NCI-H2029 (cell line): ENCODE data around the gene FYN.

ENCODE experiments used
- DNase-seq: peaks from one replicate; lab custom pipeline; 2025; lab: John Stamatoyannopoulos, UW

Gene FYN

DNA sequence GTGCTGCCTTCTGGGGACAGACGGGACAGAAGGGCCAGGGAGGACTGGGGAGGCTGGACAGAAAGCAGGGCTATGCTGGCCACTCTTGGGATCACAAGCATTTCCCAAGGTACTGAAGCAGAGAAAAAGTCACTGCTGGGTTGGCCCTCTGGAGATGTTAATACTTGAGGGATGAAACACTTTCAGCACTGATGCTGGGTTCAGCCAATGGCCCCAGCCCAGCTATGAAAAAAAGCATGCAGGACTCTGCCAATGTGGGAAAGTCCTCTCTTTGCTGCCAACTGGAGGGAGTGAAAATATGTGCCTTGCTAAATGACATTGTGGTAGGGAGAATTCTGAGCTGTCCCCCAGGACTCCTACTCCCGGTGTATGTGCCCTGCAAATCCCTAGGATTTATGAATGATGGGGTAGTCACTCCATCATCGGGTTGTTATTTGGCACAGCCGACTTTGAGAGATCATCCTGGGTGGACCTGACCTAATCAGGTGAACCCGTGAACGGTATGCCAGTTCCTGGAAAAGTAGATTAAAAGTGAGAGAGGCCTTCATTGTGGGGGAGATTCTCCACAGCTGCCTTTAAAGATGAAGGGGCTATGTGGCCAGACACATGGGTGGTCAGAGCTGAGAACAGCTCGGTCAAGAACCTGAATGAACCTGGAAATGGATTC, 147.7 kb downstream of the FYN start:
- no peak for DNase-seq

DNA sequence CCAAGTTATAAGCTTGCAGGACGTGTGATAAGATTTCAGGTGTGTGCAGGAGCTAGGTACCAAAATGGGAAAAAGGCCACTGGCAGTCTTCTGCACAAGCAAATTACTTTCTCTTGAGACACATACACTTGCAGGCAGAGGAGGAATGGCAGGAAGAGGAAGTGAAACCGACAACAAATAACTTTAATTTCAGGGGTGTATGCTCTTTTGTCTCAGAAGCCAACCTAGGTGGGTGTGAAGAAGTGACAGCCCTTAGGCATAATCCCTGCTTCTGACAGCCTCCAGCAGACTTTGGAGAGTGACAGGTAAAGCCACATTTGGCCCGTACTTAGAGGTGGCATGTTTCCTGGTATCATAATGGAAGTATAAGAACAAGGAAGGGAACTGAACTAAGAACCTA, 148.7 kb downstream of the FYN start:
- no peak for DNase-seq

DNA sequence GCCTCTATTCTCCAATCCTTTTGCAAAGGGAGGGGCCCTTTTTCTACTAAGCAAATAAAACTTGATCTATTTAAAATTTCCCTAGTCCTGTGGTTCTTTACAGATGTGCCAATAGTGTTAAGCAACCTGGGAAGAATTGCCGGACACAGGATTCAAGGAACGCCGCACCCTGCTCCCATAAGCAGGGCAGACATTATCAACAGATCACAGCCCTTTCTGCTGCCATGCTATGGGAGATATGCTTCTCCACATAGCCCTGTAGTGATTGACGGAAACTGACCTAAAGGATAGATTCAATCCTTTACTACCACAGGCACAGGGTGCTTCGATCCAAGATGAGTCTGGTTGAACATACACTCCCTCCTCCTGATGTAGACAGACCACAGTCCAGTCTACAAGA, 149.2 kb downstream of the FYN start:
- DNase-seq, result no peak

DNA sequence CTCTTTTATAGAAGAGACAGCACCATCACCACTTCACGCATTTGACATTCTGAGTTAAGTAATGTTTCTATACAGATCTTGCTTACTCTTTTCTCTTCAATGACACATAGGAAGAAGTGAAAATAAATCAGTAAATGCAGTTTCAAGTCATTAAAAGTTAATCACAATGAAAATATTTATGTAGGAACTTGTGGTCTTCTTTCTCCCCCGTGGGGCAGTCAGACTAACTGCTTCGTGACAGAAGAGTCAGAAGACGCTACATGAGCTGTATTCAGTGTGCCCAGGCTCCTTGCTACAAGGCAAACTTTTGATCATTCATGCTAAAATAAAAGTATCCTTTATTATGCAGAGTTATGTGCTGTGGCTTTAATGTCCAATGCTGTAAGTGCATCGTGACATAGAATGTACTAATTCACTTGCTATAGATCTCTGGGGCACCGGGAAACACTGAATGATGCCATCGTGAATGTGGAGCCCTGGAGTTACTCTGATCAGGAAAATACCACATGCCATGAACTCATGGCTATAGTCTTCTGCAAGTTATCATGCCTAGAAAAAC, 149.8 kb downstream of the FYN start:
- no peak for DNase-seq

DNA sequence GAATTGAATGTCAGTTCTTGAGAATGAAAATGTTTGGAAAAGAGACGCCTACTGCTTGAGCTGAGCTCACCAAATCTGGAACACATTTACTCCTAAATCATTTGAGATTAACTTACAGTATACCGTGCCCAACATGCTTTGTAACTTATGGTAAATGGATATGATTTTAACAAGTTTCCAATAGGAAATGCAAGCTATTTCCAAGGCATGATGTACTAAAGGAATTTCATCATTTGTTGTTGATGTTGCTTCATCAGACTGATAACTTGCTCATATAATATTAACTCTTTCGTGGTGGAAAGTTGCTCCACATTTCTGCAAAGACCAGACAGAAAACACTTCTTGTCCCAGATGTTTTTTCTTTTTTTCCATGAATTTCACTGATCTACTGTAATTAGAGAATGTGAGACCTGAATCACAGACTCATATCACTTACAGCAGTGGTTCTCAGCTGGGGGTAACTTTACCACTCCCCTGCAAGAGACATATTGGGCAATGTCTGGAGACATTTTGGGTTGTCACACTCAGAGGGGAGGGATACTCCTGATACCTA, 151.0 kb downstream of the FYN start:
- no peak for DNase-seq

DNA sequence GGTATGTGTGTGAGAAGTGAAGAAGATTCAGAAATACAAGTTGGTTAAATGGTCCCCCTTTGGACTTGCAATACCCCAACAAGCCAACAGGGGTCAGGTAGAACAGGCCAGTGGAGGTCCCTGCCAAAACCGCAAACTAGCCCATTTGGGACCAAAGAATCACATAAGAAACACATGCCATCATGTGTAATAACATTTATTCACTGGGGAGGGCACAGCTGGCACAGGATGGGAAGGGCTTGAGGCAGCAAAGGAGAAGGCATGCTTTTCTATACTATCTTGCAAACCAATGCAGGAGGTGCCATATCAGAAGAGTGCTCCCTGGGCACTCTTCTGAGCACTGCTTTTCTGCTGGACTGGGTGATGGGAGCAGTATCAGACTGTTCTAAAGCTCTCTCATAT, 151.5 kb downstream of the FYN start:
- DNase-seq, result no peak

DNA sequence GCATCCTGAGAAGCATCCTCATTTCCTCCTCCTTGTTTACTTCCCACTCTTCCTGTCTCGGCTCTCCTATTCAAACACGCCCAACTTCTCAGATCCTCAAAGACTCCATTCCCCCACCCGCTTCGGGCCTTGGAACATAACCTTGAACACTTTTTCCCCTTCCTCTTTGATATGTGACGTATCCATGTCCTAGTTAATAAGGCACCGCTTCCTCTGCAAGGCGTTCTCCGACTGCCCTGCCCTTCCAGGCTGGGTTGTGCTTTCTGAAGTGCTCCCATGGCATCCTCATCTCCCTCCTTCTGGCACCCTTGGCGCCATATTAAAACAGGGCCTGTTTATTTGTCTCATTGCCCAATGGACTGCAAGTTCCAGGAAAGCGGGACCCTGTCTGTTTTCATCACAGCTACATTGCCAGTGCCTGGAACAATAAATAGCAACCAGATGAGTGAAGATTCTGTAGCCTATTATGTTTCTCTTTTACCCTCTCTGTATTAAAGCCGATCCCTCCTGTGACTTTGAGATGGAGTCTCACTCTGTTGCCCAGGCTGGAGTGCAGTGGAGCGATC, 152.2 kb downstream of the FYN start:
- DNase-seq, result no peak

DNA sequence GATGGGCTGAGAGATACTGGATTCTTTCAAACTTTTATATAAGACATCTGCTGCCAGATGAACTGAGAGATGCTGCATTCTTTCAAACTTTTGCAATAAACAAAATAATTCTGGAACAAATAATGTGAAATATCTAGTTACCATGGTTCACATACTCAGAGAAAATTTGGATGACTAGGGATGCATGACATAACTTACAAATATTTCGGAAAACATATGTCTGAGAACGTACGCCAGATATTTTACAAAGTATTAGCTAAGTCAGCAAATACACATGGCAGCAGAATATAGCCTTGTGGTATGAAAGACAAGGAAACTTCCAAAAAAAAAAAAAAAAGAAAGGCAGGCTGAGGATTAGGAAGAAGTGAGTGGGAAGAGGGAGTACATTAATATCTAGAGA, 154.3 kb downstream of the FYN start:
- DNase-seq, result no peak

DNA sequence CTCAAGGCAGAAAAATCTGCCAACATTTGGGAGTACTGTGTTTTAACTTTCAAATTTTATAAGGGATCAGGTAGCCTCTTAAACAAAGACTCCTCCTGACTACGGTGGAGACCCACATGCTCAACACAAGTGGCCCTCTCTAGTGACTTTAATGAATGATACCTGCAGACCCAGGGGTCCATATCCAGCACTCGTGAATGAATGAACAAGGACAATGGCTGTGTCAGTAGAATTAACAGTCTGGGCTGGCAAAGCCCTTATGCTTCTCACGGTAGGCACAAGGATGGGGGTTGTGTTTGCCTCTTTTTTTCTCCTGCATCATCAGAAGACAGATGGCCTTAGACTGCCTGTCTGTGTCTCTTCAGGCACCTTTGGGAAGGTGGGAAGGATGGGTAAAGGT, 154.9 kb downstream of the FYN start:
- no peak for DNase-seq

DNA sequence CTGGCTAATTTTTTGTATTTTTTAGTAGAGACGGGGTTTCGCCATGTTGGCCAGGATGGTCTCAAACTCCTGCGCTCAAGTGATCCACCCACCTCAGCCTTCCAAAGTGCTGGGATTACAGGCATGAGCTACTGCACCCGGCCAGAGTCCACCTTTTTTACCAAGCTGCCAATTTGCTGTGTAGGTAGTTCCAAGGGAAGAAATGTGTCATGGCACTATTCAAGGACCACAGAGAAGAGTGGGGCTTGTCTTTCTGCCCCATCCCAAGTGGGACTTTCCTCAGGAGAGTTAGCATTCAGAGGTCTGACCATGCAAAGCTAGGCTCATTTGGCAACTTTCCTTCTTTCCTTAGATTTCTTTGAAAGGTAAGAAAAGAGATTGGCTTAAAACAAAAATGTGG, 155.6 kb downstream of the FYN start:
- DNase-seq, result no peak

DNA sequence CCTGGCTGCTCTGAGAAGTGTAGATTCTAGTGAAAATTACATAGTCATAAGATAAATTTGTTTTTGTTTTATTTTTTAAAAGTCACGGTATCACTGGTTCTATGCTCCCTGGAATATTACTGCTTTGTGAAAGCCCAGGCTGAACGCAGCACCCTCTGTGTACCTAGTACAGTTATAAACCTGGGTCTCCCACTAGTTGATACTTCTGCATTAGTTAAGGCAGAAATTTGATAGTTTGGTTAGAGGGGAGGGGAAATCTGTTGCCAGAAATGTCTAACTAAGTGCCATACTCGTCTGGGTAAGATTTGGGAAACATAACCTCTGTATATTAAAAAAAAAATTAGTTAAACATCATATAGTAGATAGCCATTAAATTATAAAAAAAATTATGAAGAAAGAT, 156.9 kb downstream of the FYN start:
- no peak for DNase-seq

DNA sequence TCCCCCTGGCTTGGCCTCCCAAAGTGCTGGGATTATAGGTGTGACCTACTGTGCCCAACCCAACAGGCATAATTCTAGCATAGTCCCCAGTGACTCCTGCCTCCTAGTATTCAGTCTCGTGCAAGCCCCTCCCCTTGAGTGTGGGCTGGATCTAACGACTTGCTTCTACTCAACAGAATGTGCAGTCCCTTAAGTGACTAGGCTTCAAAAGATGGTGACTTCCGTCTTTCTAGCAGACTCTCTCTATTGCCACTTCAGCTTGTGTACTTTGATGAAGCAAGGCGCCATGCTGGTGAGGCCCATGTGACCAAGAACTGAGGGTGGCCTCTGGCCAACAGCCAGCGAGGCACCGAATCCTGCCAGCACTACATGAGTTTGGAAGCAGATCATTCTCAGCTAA, 157.9 kb downstream of the FYN start:
- DNase-seq, result peak; percentile 99

DNA sequence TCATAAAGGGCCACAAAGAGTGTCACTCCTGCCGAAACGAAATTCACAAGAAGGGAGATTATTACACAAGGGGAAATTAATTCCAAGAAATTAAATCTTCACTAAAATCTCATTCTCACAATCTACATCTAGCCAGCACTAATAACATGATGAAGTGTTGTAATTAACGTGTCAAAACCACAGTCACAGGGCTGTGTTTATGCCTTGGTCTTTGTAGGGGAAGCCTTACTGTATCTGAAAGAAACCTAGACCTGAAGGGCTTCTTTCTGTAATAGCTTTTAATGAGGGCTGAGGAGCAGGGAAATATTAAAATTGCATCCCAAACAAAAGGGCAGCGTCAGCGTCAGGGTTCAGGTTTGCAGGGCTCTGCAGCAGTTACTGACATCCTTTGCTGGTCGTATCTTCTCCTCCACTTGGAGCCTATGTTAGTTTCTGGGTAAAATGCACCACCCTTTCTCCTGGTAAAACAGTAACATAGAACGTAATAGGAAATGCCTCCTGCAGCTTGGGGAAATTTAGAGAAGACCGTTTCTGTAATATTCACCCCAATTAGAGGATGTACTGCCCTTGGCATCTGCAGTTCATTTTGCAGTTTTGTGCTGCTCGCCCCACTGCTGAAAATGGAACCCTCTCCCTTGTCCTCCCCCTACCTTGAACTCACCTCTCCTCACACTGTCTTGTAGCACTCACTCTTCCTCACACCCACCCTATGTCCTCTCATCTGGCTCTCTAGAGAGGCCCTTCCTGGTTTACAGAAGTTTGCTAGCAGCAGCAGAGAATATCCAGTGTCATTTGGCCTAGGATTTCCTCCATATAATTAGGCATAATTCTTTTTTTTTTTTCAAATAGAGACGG, 158.6 kb downstream of the FYN start:
- DNase-seq, result no peak

DNA sequence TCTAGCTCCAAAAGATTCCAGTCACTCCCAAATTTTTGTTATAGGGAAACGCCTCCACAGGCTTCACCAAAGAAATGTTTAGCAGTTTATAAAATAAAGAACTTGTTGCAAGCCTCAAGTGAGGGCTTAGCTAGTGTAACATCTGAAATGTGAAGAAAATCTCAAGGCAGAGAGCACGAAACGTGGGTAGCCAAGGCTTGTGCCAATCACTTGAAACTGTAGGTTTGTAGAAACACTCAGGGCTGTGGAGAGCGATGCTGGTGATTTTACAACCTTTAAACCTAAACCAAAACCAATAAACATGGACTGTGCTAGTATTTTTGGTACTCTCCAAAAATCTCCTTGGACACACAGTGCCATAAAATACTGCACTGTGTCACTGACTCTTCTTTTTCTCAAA, 159.4 kb downstream of the FYN start:
- no peak for DNase-seq

DNA sequence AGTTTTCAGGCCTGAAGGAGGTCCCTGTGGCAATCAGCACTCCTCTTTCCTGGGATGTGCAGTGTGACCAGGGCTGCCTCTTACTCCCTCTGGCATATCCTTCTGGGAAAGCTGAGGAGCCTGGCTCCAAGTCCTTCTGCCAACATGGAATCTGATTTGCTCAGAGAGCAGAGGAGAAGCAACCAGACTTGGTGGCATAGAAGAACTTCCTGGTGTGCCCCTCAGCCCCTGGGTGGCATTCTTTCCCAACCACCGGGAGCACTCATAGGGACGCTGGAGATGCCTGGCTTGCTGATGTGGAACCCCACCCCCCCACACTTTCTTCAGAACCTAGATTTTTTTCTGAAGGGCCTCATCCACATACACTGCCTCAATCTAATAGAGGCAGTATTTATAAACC, 160.0 kb downstream of the FYN start:
- no peak for DNase-seq

DNA sequence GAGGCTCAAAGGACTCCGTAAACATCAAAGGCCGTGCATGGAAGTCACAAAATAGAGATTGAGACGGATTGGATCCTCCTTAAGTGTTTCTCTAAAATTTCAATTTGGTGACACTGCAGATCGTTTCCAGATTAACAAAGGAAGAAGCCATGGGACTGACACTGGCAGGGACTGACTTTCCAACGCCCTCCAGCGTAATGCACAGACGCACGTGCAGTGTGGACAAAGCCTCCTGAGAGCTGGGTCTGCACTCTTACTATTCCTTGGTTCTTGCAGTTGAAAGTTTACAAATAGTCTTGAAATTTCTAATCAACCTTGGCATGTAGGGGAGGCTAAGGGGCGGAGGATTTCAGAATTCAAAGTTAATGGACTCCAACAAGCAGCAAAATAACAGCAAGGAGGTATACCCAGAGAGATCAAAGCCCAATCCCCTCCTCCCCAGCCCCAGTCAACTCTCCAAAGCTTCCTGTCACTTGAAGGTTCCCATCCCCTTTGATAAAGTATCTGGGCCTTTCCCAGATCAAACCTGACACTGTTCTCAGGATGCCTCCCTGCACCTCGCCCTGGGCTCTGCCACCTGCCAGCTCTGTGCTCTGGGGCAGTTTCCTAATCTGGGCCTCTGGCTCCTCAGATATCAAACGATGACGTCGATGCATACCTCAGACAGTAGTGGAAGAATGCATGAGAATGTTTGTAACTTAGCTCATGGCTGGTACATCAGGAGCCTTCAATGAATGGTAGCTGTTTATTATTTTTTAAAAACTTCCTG, 161.1 kb downstream of the FYN start:
- no peak for DNase-seq

DNA sequence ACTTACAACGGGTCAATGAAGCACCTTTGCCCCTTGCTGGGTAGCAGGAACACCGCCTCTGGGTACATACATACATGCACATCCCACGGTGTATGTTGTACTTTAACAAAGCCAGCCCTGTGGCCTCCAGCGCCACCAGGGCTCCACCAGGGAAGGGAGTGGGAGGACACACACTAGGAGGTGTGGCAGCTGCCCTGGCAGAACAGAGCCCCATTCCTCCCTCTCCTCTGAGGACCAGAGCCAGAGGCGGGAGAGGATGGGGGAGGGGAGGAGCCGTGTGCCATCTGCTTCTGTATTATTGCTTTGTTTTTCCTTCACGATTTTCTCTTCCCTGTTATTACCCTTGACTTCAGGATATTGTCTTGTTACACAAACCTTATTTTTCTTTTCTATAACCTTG, 161.8 kb downstream of the FYN start:
- peak; percentile 81 for DNase-seq

DNA sequence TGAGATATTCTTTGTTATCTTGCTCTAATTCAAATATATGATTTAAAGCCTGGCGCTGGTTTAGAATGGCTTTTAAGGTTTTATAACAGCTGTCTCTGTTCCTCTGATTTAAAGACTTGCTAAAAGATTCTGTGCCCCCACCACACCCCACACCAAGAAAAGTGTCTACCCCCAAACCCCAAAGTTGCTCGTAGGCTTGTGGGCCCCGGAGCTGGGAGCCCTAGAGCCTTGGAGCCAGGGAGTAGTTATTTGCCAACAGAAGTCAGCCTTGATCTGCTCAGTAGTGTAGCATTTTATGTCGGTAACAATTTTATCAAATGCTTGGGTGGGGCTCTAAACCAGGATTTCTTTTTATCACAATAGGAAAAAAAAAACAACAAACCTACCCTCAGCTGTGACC, 162.3 kb downstream of the FYN start:
- no peak for DNase-seq

DNA sequence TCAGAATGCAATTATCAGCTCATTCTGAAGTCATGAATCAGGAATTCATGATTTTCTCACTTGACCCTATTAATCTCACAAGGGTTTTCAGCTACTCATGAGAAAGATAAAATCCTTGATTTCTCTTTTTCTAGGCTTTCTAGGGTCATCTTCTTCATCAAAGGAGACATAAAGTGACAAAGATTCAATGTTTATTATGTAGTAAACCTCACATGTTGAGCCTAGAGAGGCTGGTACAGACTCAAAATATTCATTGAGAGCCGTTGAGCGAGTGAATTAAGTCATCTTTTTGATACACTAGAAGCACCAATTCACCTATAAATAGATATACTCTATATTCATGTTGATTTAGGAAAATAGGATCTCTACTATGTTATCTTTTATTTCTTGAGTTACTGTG, 162.8 kb downstream of the FYN start:
- DNase-seq, result peak; percentile 21

DNA sequence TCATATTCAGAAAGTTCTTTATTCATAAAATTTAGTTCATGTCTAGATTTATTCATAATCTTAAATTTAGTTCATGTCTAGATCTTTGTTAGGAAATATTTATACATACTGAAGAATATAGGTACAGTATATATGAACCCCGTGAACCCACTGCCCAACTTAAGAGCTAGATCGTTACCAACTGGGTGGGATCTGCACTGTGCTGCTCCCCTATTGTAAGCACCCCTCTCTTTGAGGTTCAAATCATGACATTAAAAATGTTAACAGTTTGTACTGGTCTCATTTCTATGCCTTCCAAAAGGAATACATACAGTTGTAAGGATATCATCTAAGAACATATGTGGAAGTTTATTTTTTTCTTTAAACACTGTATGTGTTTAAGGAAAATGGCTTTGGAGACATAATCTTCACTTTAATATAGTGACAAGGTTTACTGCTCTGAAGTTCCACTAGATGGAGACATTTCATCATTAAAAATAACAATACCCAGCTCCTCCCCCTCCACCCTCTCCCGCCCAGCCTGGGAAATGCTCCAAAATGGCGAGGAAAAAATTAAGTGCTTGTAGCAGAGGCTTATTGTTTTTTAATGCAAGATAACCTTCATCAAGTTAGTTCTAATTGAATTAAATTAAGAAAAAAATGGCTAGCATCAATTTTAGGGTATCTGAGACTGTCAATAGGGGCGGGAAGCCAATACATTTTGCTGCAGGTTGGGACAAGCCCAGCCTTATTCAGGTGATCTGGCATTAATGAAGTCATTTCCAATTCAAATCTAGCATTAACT, 163.4 kb downstream of the FYN start:
- DNase-seq, result peak; percentile 83

DNA sequence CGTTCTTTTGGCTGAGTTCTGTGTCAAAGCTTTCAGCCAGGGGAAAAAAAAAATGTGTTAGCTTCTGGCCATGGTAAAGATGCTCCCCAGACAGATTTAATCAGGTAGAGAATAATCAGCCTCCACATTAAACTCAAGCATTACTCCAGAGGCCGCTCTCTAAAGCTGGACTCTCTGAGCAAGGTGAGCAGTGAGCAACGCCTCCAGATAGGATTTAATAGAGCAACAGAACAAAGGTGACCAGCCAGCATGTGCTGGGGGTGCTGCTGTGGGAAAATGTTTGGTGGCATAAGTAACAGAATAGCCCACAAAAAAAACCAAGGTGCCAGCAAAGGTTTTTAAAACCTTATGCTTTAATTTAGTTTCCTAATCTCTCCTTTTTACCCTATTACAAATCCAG, 164.1 kb downstream of the FYN start:
- no peak for DNase-seq
